IgD-negative memory B cell (primary cell): ENCODE data around the gene GP9. TPM values are rescaled to one million over a fixed set of nuclear protein-coding genes. Genes with fewer than 3 reads are reported as not detected.
A peak's percentile ranks its signal among the peaks of the same experiment; 100 is the strongest.

Source experiments
- H3K27ac Mint-ChIP-seq, 3 donors: one replicate each; pipeline ENCODE4 v1.8.0; 2020 to 2022; ENCODE audit warnings: mild to moderate bottlenecking in 3 of 3, mixed read lengths in 3 of 3, moderate library complexity in 1 of 3
- H3K27me3 Mint-ChIP-seq: one replicate; pipeline ENCODE4 v1.8.0; 2021; ENCODE audit warnings: mixed read lengths
- H3K36me3 Mint-ChIP-seq: one replicate; pipeline ENCODE4 v1.8.0; 2020; ENCODE audit warnings: mild to moderate bottlenecking, mixed read lengths
- H3K4me1 Mint-ChIP-seq, 3 donors: one replicate each; pipeline ENCODE4 v1.8.0; 2020 to 2022; ENCODE audit warnings: mixed read lengths in 3 of 3, mild to moderate bottlenecking in 1 of 3
- H3K4me3 Mint-ChIP-seq, 4 donors: one replicate each; pipeline ENCODE4 v1.8.0; 2020 to 2022; ENCODE audit warnings: mild to moderate bottlenecking in 4 of 4, mixed read lengths in 4 of 4, moderate library complexity in 3 of 4
- H3K9me3 Mint-ChIP-seq, 3 donors: one replicate each; pipeline ENCODE4 v1.8.0; 2020 to 2021; ENCODE audit warnings: mixed read lengths in 3 of 3, mild to moderate bottlenecking in 1 of 3
- polyA plus RNA-seq: library from polyadenylated mRNA; unstranded; fragments of 300-500 nt; fragmentation: Illumina TruSeq; gene quantifications from one replicate; pipeline ENCODE4 v1.2.3, GENCODE V29; 2021

GP9 gene
- polyA plus RNA-seq = 4.3 TPM

DNA sequence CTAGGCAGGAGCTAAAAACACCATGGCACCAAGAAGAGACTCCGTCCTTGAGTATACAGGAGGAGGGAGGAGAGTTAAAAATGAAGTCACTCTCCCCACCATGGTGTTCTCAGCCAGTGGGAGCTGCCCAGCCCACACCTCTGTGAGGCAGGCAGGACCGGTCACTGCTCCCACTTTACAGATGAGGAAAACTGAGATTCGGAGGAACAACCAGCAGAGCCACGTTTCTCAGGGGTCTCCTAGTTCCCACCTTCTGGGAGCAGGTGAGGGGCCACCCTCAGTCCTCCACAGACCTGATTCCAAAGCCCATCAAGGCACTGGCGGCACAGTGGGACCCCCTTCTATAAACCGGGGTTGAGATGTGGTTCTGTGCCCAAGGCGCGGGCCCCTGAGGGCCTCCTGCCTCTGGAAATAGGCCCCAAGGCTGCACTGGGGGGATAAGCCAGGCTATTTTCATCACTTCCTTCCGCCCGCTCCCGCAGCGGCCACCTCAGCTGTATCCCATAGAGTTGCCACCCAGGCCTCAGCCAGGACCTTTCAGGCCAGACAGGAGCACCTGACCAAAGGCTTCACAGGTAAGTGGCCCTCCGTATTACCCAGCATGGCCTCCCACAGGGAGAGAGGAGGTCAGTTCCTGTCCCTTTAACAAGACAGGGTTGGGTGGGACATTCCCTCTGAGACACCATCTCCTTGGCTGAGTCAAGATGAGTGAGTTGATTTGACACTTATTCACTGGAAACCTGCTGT lies at the start of gene GP9:
TSS of gene GP9 (plus strand) at position 504 of the 747 bp plus-strand sequence. CDS start 961 bp downstream, outside the sequence.
- H3K27me3 Mint-ChIP-seq = peaks cover 18% of the 10 kb centered on the region
- no peak within 1 kb of the TSS for H3K4me3 Mint-ChIP-seq
- H3K4me1 Mint-ChIP-seq = peaks cover 0 to 9% (median 4%) of the 10 kb centered on the region in 3 donors

DNA sequence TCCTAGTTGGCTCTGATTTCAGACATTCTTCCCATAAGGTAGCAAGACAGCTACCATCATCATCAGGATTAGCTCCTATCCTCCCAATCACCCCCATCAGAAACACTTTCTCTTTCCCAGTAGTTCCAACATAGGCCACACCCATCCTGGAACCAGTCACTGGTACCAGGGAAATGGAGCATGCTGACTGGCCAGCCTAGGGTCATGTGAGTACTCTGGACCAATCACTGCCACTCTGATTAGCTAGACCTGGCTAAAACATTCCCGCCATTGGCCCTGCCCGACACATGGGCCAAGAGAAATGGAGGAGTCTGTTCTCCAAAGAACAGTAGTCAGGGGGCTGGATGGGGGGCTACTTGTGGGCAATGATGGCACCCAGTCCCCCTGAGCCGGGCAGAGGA lies 47.1 kb upstream of the GP9 start:
- H3K9me3 Mint-ChIP-seq = peaks cover 0 to 3% (median 0%) of the 10 kb centered on the region in 3 donors
- no peaks in the 10 kb centered on the region for H3K27me3 Mint-ChIP-seq
- no peaks in the 10 kb centered on the region for H3K36me3 Mint-ChIP-seq
- H3K4me3 Mint-ChIP-seq = no peak overlapping the region
- peaks cover 26 to 33% (median 30%) of the 10 kb centered on the region in 3 donors for H3K4me1 Mint-ChIP-seq
- peak overlapping the region in 2 of 3 donors; percentile 74 to 84 for H3K27ac Mint-ChIP-seq

More for the DNA sequence above, at the start of gene GP9:
- Mint-ChIP-seq H3K27ac (no peak within 1 kb of the TSS), H3K9me3 (no peaks in the 10 kb centered on the region), H3K36me3 (peaks cover 1% of the 10 kb centered on the region)

DNA sequence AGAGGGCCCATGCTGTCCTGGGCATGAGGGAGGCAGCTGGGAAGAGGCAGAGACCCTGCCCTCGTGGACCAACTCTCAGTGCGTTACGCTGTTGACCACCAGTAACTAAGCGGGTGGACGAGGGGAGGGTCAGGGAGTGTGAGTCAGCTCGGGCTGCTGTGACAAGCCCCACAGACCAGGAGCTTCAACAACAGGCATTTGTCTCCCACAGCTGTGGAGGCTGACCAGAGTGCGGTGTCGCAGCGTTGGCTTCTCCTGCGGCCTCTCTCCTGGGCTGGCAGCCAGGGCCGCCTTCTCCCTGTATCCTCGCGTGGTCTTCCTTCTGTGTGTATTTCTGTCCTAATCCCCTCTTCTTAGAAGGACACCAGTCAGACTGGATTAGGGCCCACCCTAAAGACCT lies 46.4 kb upstream of the GP9 start:
- H3K36me3 Mint-ChIP-seq = no peaks in the 10 kb centered on the region
- H3K4me3 Mint-ChIP-seq = no peak overlapping the region
- peaks cover 31 to 37% (median 33%) of the 10 kb centered on the region in 3 donors for H3K4me1 Mint-ChIP-seq

DNA sequence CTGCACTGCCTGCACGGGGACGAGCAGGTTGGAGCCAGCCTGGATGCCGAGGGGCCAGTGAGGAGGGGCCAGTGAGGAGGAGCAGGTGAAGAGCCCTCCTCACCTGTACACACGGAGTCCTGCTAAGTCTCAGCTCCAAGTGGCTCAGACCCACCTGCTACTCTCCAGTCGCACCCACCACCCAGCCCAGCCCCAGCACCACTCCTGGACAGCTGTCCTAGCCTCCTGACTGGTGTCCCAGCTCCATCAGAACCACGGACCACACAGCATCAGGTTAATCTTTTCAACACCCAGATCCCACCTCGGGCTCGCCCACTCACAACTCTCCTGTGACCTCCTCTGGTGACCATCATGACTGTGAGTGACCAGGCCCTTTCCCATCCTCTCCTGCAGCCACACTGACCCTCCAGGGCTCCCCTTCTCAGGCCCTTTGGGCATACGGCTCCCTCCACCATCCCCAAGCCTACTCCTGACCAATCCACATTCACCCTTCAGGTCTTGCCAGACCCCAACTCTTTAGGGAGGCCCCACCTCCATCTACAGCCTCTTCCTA lies 45.7 kb upstream of the GP9 start:
- Mint-ChIP-seq H3K27me3 (no peaks in the 10 kb centered on the region), H3K36me3 (no peaks in the 10 kb centered on the region), H3K4me1 (peaks cover 31 to 37% (median 33%) of the 10 kb centered on the region in 3 donors), H3K27ac (peak overlapping the region in 2 of 3 donors; percentile 65 to 89), H3K4me3 (peak overlapping the region in 2 of 4 donors; percentile 63), H3K9me3 (peaks cover 0 to 3% (median 0%) of the 10 kb centered on the region in 3 donors)

More for the DNA sequence above, 46.4 kb upstream of the GP9 start:
- peak overlapping the region in 1 of 3 donors; percentile 1 for H3K27ac Mint-ChIP-seq
- H3K9me3 Mint-ChIP-seq = peaks cover 0 to 3% (median 0%) of the 10 kb centered on the region in 3 donors
- H3K27me3 Mint-ChIP-seq = no peaks in the 10 kb centered on the region

DNA sequence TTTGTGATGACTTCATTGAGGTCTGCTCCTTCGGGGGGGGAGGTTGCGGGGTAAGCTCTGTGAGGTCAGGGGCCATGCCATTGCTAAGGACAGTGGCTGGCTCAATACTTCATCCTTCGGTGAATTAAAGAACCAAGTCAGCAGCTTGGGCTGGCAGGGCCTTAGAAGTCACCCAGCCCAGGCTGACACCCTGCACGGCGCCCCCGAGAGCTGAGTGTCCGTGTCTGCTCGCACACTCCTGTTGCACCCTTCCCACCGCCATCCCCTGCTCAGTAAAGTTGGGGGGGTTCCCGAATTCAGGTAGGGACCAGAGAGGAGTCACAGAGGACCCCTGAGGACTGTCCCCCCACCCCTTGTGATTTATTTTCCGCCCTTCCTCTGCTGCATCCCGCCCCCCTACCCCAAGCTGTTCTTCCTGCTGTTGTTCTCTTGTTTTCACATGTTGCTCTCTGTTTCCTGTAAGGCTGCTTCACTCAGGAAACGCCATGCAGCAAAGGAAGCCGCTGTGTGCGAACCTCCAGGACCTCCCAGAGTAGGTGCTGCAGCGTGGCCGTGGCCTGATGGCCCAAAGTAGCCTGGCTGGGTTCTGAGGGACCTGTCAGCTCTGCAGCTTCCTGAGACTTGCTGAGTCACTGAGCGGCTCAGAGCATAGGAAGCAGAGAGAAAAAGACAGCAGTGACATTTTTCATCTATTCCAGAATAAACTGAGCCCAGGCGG lies 45.0 kb upstream of the GP9 start:
- peak overlapping the region in 3 of 4 donors; percentile 67 to 89 (median 86) for H3K4me3 Mint-ChIP-seq
- no peaks in the 10 kb centered on the region for H3K36me3 Mint-ChIP-seq
- peaks cover 31 to 37% (median 33%) of the 10 kb centered on the region in 3 donors for H3K4me1 Mint-ChIP-seq
- H3K27ac Mint-ChIP-seq = peak overlapping the region; percentile 89 to 99 (median 98)
- H3K27me3 Mint-ChIP-seq = no peaks in the 10 kb centered on the region
- peaks cover 0 to 3% (median 0%) of the 10 kb centered on the region in 3 donors for H3K9me3 Mint-ChIP-seq

DNA sequence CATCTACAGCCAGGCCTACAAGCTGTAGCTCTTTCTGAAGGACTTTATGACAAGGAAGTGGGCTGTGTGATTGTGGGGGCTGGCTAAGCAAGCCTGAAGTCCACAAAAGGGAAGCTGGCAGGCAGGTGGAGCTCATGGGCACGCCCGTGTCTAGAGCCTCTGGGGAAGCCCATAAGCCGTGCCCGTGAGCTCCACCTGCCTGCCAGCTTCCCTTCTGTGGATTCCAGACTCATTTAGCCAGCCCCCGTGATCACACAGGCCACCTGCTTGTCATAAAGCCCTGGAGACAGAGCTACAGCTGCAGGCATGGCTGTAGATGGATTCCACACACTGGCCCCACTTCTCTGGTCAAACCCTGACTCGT lies 44.2 kb upstream of the GP9 start:
- Mint-ChIP-seq H3K27me3 (no peaks in the 10 kb centered on the region), H3K27ac (peak overlapping the region; percentile 89 to 99 (median 98)), H3K4me1 (peaks cover 31 to 37% (median 33%) of the 10 kb centered on the region in 3 donors), H3K9me3 (peaks cover 0 to 3% (median 0%) of the 10 kb centered on the region in 3 donors), H3K36me3 (no peaks in the 10 kb centered on the region), H3K4me3 (peak overlapping the region in 3 of 4 donors; percentile 67 to 89 (median 86))

DNA sequence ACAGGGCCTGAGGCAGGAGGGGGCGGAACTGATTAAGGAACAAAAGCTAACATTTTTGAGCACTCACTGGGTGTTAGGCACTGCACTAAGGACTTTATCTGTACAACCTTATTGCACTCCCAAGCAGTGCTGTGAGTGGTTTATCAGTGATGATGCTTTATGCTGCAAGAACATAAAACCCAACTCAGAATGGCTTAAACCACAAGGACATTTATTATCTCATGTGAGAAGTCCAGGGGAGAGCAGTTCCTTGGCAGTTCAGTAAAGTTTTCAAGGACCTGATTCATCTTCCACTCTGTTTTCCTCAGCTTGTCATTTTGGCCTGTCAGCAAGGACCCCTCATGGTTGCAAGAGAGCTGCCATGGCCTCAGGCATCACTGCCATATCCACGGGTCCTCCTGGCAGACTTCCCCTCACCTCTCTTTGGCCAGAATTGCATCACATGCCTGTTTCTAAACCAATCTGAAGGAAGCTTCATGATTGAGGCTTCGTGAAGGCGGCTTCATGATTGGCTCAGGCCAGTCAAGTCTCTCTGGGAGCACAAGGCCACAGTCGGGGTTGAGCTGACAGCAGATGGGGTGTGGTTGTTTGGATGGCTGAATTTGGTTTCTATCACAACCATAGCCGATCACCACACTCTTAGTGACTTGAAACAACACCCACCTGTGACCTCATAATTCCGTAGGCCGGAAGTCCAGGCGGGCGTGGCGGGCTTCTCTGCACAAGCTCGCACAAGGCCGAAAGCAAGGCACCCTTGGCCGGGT lies 43.7 kb upstream of the GP9 start:
- Mint-ChIP-seq H3K9me3 (peaks cover 0 to 3% (median 0%) of the 10 kb centered on the region in 3 donors), H3K27me3 (no peaks in the 10 kb centered on the region), H3K27ac (peak overlapping the region; percentile 89 to 99 (median 98)), H3K4me3 (peak overlapping the region; percentile 61 to 86 (median 67)), H3K36me3 (no peaks in the 10 kb centered on the region), H3K4me1 (peaks cover 33 to 37% (median 35%) of the 10 kb centered on the region in 3 donors)

DNA sequence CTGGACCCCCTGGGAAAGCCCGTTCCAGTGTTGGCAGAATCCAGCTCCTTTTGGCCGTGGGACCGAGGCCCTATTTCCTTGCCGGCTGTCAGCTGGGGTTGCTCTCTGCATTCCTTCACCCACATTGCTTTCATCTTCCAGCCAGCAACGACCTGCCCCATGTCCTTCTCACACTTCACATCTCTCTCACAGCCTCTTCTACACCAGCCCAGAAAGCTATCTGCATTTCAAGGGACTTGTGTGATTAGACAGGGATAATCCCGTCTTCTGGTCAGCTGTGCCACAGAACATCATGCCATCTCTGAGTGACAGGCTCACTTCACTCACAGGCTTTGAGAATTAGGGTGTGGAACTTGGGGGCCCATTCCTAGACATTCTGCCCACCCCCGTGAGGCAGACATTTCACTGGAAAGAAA lies 43.1 kb upstream of the GP9 start:
- Mint-ChIP-seq H3K4me1 (peaks cover 33 to 37% (median 35%) of the 10 kb centered on the region in 3 donors), H3K4me3 (peak overlapping the region; percentile 61 to 86 (median 67))

DNA sequence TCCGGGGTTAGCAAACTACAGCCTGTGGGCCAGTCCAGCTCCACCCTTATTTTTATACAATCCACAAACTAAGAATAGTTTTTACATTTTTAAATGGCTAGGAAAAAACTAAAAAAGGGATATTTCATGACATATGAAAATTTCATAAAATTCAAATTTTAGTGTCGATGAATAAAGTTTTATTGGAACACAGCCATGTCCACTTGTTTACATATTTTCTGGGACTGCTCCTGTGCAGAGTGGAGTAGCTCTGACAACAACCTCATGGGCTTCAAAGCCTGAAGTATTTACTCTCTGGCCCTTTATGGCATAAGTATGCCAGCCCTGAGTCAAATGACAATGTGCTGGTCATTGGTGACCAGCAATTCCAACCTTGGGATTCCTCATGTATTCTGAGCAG lies 42.3 kb upstream of the GP9 start:
- peaks cover 0 to 3% (median 0%) of the 10 kb centered on the region in 3 donors for H3K9me3 Mint-ChIP-seq
- peak overlapping the region in 1 of 4 donors; percentile 67 for H3K4me3 Mint-ChIP-seq
- peaks cover 31 to 37% (median 33%) of the 10 kb centered on the region in 3 donors for H3K4me1 Mint-ChIP-seq
- H3K27ac Mint-ChIP-seq = peak overlapping the region in 2 of 3 donors; percentile 89 to 98
- no peaks in the 10 kb centered on the region for H3K36me3 Mint-ChIP-seq
- peaks cover 2% of the 10 kb centered on the region for H3K27me3 Mint-ChIP-seq

More for the DNA sequence above, 43.1 kb upstream of the GP9 start:
- Mint-ChIP-seq H3K9me3 (peaks cover 0 to 3% (median 0%) of the 10 kb centered on the region in 3 donors), H3K36me3 (no peaks in the 10 kb centered on the region), H3K27me3 (no peaks in the 10 kb centered on the region), H3K27ac (peak overlapping the region; percentile 89 to 99 (median 98))

DNA sequence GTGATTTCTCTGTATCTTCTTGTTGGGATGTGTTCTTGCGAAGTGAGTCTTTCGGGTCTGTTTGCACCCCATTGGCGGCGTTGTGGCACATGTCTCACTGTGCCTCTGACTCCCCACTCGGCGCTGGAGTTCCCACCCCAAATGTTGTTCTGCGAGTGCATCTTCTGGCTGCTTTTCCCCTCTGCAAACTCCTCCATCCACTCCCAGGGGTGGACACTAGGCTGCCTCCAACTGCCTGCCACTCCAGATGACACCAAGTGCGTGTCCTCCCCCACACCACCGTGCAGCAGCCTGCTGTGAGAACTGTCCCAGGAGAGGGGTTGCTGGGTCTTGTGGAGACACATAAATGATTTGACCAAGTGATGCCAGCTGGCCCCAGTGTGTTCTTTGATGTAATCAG lies 41.8 kb upstream of the GP9 start:
- peak overlapping the region; percentile 89 to 98 (median 93) for H3K27ac Mint-ChIP-seq
- H3K4me1 Mint-ChIP-seq = peaks cover 31 to 37% (median 33%) of the 10 kb centered on the region in 3 donors
- peaks cover 0 to 3% (median 0%) of the 10 kb centered on the region in 3 donors for H3K9me3 Mint-ChIP-seq
- peaks cover 2% of the 10 kb centered on the region for H3K27me3 Mint-ChIP-seq
- H3K36me3 Mint-ChIP-seq = no peaks in the 10 kb centered on the region
- peak overlapping the region in 2 of 4 donors; percentile 7 to 77 for H3K4me3 Mint-ChIP-seq

DNA sequence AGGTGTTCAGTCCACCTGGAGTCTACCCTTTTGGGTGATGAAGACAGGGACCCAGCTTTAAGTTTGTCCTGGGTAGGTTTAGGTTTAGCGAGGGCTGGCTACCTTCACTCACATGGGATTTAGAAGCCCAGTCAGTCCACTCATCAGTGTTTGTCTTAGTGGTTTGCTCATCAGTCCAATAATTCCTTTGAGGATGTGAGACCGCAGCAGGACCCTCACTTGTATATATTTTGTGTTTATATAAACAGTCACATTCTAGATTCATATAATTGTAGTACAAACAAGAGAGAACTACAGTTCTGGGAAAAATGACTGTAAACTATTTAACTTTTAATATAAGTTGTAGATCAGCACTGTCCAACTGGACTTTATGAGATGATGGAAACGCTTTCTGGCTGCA lies 41.3 kb upstream of the GP9 start:
- Mint-ChIP-seq H3K36me3 (no peaks in the 10 kb centered on the region), H3K27me3 (peaks cover 2% of the 10 kb centered on the region), H3K27ac (peak overlapping the region in 1 of 3 donors; percentile 89), H3K4me1 (peaks cover 31 to 37% (median 33%) of the 10 kb centered on the region in 3 donors), H3K9me3 (peaks cover 0 to 3% (median 0%) of the 10 kb centered on the region in 3 donors), H3K4me3 (no peak overlapping the region)

DNA sequence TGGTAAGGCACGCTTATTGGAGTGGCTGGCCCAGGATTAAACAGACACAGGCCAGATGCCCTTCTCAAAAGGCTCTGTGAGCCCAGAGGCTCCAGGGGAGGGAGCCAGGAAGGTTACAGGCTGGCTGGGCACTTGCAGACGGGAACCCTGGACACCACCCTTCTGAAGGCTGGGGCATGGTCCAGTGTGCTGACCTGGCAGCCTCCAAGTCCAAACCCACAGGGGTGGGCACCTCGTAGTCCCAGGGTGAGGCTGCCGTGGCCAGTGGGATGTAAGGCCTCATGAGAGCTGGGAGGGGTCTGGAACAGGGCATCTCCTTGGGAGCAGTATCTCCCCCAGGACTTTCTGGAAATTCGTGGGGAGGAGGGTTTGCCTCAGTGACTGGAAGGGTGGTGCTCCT lies 39.9 kb upstream of the GP9 start:
- no peaks in the 10 kb centered on the region for H3K36me3 Mint-ChIP-seq
- H3K27me3 Mint-ChIP-seq = peaks cover 2% of the 10 kb centered on the region
- no peak overlapping the region for H3K4me3 Mint-ChIP-seq
- H3K9me3 Mint-ChIP-seq = peaks cover 0 to 3% (median 0%) of the 10 kb centered on the region in 3 donors
- peak overlapping the region in 2 of 3 donors; percentile 8 to 57 for H3K27ac Mint-ChIP-seq
- peaks cover 26 to 31% (median 27%) of the 10 kb centered on the region in 3 donors for H3K4me1 Mint-ChIP-seq

DNA sequence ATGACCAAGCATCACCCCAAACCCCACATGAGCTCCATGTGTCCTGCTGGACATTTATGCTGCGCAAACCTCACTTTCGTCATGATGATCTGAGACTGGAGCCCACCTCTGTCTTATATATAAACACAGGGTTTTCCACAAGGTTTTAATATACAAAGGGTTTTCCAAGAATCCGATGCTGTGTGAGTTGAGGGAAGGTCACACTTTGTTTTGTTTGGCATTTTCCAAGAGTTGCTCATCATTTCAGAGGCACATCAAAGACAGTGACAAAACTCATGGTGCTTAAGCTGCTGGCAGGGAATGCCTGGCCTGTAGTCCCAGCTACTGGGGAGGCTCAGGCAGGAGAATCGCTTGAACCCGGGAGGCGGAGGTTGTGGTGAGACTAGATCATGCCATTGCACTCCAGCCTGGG lies 39.4 kb upstream of the GP9 start:
- no peak overlapping the region for H3K4me3 Mint-ChIP-seq
- H3K36me3 Mint-ChIP-seq = no peaks in the 10 kb centered on the region
- peak overlapping the region in 1 of 3 donors; percentile 69 for H3K27ac Mint-ChIP-seq
- peaks cover 23 to 29% (median 25%) of the 10 kb centered on the region in 3 donors for H3K4me1 Mint-ChIP-seq
- peaks cover 2% of the 10 kb centered on the region for H3K27me3 Mint-ChIP-seq
- H3K9me3 Mint-ChIP-seq = peaks cover 0 to 3% (median 0%) of the 10 kb centered on the region in 3 donors
